ENCODE results near the gene CCDC171. TPM values are rescaled to one million over a fixed set of nuclear protein-coding genes. Genes with fewer than 3 reads are reported as not detected.

Gene CCDC171
- total RNA-seq, 1 donor from 2014 or later: 0.87 TPM

GRCh38 chr9:15873573-15874177, 320.8 kb downstream of the CCDC171 start:
- DNase-seq (ENCODE audit: low spot score): no peak

GRCh38 chr9:15882328-15882727, 329.5 kb downstream of the CCDC171 start:
- no peak for DNase-seq (ENCODE audit: low spot score)

GRCh38 chr9:15882883-15883282, 330.0 kb downstream of the CCDC171 start:
- DNase-seq (ENCODE audit: low spot score): no peak

- DNase-seq (ENCODE audit: low spot score): no peak
Observed at GRCh38 chr9:15885464-15885863, 332.6 kb downstream of the CCDC171 start.

GRCh38 chr9:15889555-15889954, 336.7 kb downstream of the CCDC171 start:
- no peak for DNase-seq (ENCODE audit: low spot score)

- DNase-seq (ENCODE audit: low spot score): no peak
Observed at GRCh38 chr9:15901572-15901971, 348.7 kb downstream of the CCDC171 start.

GRCh38 chr9:15909297-15909696, 356.5 kb downstream of the CCDC171 start:
- DNase-seq (ENCODE audit: low spot score): no peak

GRCh38 chr9:15915711-15916110, 362.9 kb downstream of the CCDC171 start:
- DNase-seq (ENCODE audit: low spot score): no peak

- DNase-seq (ENCODE audit: low spot score): no peak
Observed at GRCh38 chr9:15927161-15927560, 374.3 kb downstream of the CCDC171 start.

- no peak for DNase-seq (ENCODE audit: low spot score)
Observed at GRCh38 chr9:15935661-15936305, 382.9 kb downstream of the CCDC171 start.

- DNase-seq (ENCODE audit: low spot score): no peak
Observed at GRCh38 chr9:15936306-15936921, 383.6 kb downstream of the CCDC171 start.

GRCh38 chr9:15942831-15943424, 390.1 kb downstream of the CCDC171 start:
- no peak for DNase-seq (ENCODE audit: low spot score)

- no peak for DNase-seq (ENCODE audit: low spot score)
Observed at GRCh38 chr9:15944341-15944740, 391.5 kb downstream of the CCDC171 start.

- no peak for DNase-seq (ENCODE audit: low spot score)
Observed at GRCh38 chr9:15959663-15960062, 406.8 kb downstream of the CCDC171 start.

GRCh38 chr9:15961217-15961616, 408.4 kb downstream of the CCDC171 start:
- no peak for DNase-seq (ENCODE audit: low spot score)

- no peak for DNase-seq (ENCODE audit: low spot score)
Observed at GRCh38 chr9:15965246-15965745, 412.5 kb downstream of the CCDC171 start.

GRCh38 chr9:15966471-15966870, 413.6 kb downstream of the CCDC171 start:
- DNase-seq (ENCODE audit: low spot score): no peak

- no peak for DNase-seq (ENCODE audit: low spot score)
Observed at GRCh38 chr9:15967068-15967467, 414.2 kb downstream of the CCDC171 start.

GRCh38 chr9:15972760-15973159, 419.9 kb downstream of the CCDC171 start:
- DNase-seq (ENCODE audit: low spot score): no peak

- DNase-seq (ENCODE audit: low spot score): no peak
Observed at GRCh38 chr9:15975101-15975778, 422.4 kb downstream of the CCDC171 start.

- no peak for DNase-seq (ENCODE audit: low spot score)
Observed at GRCh38 chr9:15977438-15977837, 424.6 kb downstream of the CCDC171 start.

- DNase-seq (ENCODE audit: low spot score): no peak
Observed at GRCh38 chr9:15982182-15982581, 429.3 kb downstream of the CCDC171 start.
